HEK293 (cell line): ENCODE results near the gene PALM2AKAP2.

ENCODE experiments used
- CTCF ChIA-PET: fragments of 350-600 bp; formaldehyde crosslinking; extraction: SDS; loops from one replicate; lab custom pipeline; 2021; ENCODE audit warnings: antibody characterized with exemption; lab: Yijun Ruan, JAX
- POLR2A ChIA-PET: fragments of 300-600 bp; formaldehyde crosslinking; extraction: SDS; loops from one replicate; lab custom pipeline; 2020; ENCODE audit warnings: antibody characterized with exemption, inconsistent platforms; lab: Yijun Ruan, JAX
- H3K27ac ChIP-seq: fragments of 200-500 bp; sonication (Bioruptor generic); 2 replicates; pipeline ENCODE4 v1.5.1; 2014; ENCODE audit warnings: low read depth, low read length, control low read depth, inconsistent platforms; ENCODE audit errors: extremely low read depth
- H3K36me3 ChIP-seq, 2 experiments: fragments of 200-500 bp in 1 of 2; sonication (Bioruptor generic) in 1 of 2; 1 replicate in 1 of 2; 2 replicates in 1 of 2; pipeline ENCODE4 v1.5.1; 2014 to 2017; ENCODE audit warnings: inconsistent platforms in 2 of 2, low read length in 2 of 2; ENCODE audit not compliant: control insufficient read depth in 2 of 2, insufficient read depth in 1 of 2
- H3K4me1 ChIP-seq: fragments of 200-500 bp; sonication (Bioruptor generic); 2 replicates; pipeline ENCODE4 v1.5.1; 2014; ENCODE audit warnings: mild to moderate bottlenecking, low read length, inconsistent platforms; ENCODE audit not compliant: control insufficient read depth, insufficient read depth
- H3K4me3 ChIP-seq: 2 replicates; pipeline ENCODE4 v1.5.1; 2011; ENCODE audit warnings: low read depth, mild to moderate bottlenecking, control low read depth, low read length, moderate library complexity
- H3K9me3 ChIP-seq: fragments of 200-500 bp; sonication (Bioruptor generic); 2 replicates; pipeline ENCODE4 v1.5.1; 2014; ENCODE audit warnings: low read depth, low read length, inconsistent platforms; ENCODE audit not compliant: control insufficient read depth, insufficient read depth
- BCL6B ChIP-seq: fragments of 450-650 bp; formaldehyde crosslinking; IDR thresholded peaks from 2 replicates; pipeline ENCODE4 v1.5.1; 2017; ENCODE audit warnings: missing biosample characterization, missing genetic modification characterization
- HOXD13 ChIP-seq: sonication (generic); formaldehyde crosslinking; IDR thresholded peaks from 2 replicates; pipeline ENCODE4 v1.8.0; 2022; ENCODE audit warnings: missing genetic modification reagents, borderline replicate concordance
- PRDM10 ChIP-seq: fragments of 450-650 bp; formaldehyde crosslinking; IDR thresholded peaks from 2 replicates; pipeline ENCODE4 v1.5.1; 2016; ENCODE audit warnings: missing biosample characterization, missing genetic modification characterization
- SCRT2 ChIP-seq: fragments of 450-650 bp; formaldehyde crosslinking; IDR thresholded peaks from 2 replicates; pipeline ENCODE4 v1.5.1; 2016; ENCODE audit warnings: missing biosample characterization, missing genetic modification characterization
- SP3 ChIP-seq: fragments of 450-650 bp; formaldehyde crosslinking; IDR thresholded peaks from 2 replicates; pipeline ENCODE4 v1.5.1; 2016; ENCODE audit warnings: missing biosample characterization, missing genetic modification characterization
- TRIM28 ChIP-seq: IDR thresholded peaks from 2 replicates; pipeline ENCODE4 v1.6.1; 2011; ENCODE audit warnings: low read length, control low read depth, borderline replicate concordance
- ZNF132 ChIP-seq: fragments of 450-650 bp; formaldehyde crosslinking; IDR thresholded peaks from 2 replicates; pipeline ENCODE4 v1.5.1; 2017; ENCODE audit warnings: missing biosample characterization, missing genetic modification characterization, borderline replicate concordance
- ZNF174 ChIP-seq: fragments of 450-650 bp; formaldehyde crosslinking; IDR thresholded peaks from 2 replicates; pipeline ENCODE4 v1.5.0; 2017; ENCODE audit warnings: missing biosample characterization, mild to moderate bottlenecking, missing genetic modification characterization
- ZNF239 ChIP-seq: fragments of 450-650 bp; formaldehyde crosslinking; IDR thresholded peaks from 2 replicates; pipeline ENCODE4 v1.5.1; 2016; ENCODE audit warnings: missing biosample characterization, missing genetic modification characterization
- ZNF391 ChIP-seq: fragments of 450-650 bp; formaldehyde crosslinking; IDR thresholded peaks from 2 replicates; pipeline ENCODE4 v1.5.1; 2016; ENCODE audit warnings: low read depth, missing biosample characterization, missing genetic modification characterization, borderline replicate concordance
- ZNF513 ChIP-seq: fragments of 450-650 bp; IDR thresholded peaks from 2 replicates; pipeline ENCODE4 v1.5.1; 2018; ENCODE audit warnings: missing biosample characterization, missing genetic modification characterization
- ZNF544 ChIP-seq: fragments of 450-650 bp; formaldehyde crosslinking; IDR thresholded peaks from 2 replicates; pipeline ENCODE4 v1.5.0; 2017; ENCODE audit warnings: missing biosample characterization, missing genetic modification characterization
- ZNF561 ChIP-seq: fragments of 450-650 bp; IDR thresholded peaks from 2 replicates; pipeline ENCODE4 v1.5.1; 2018; ENCODE audit warnings: missing biosample characterization, missing genetic modification characterization, borderline replicate concordance
- ZNF580 ChIP-seq: fragments of 450-650 bp; formaldehyde crosslinking; IDR thresholded peaks from 2 replicates; pipeline ENCODE4 v1.5.1; 2016; ENCODE audit warnings: missing biosample characterization, missing genetic modification characterization
- ZNF624 ChIP-seq: fragments of 450-650 bp; formaldehyde crosslinking; IDR thresholded peaks from 2 replicates; pipeline ENCODE4 v1.5.1; 2017; ENCODE audit warnings: missing biosample characterization, missing genetic modification characterization
- TF ChIP-seq, protein P1 (sequence below): fragments of 450-650 bp; formaldehyde crosslinking; conservative IDR thresholded peaks from 2 replicates; pipeline ENCODE4 v1.5.1; 2016; ENCODE audit warnings: low read depth, missing biosample characterization, missing genetic modification characterization

PALM2AKAP2 gene

DNA sequence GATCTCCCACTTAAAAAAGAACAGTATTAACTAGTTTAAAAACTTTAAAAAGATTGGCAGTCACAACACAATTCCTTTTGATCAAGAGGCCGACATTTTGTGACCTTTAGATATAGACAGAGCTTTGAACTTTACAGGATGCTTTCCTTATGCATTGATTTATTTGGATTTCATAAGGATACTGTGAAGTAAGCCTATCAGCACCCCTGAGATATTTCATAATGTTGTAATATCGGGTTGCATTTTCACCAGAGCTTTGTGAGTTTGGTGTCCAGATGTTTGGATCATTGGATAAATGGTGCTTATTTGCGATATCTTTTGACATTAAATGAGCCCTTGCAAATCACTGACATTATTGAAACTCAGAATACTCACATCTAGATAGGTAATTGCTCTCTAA lies 7.7 kb downstream of the PALM2AKAP2 start:
- ChIA-PET POLR2A (no interaction called here), CTCF (interaction anchor here (1.4 kb wide), 1 partner anchor 318 kb away, joined by 3 read pairs; no protein-coding TSS in a partner anchor)
- Histone ChIP-seq H3K4me1 (no peaks in the 10 kb centered on the region), H3K9me3 (no peaks in the 10 kb centered on the region), H3K27ac (no peak overlapping the region), H3K4me3 (no peak overlapping the region), H3K36me3 (no peaks in the 10 kb centered on the region)
- no peak for TF ChIP-seq ZNF561 (tag by site-specific recombination)
- no peak for TF ChIP-seq PRDM10 (tag by site-specific recombination)
- TF ChIP-seq ZNF580 (tag by site-specific recombination) = no peak
- no peak for TF ChIP-seq ZNF544
- TF ChIP-seq ZNF132 (tag by site-specific recombination) = no peak
- TF ChIP-seq ZNF174 (tag by site-specific recombination) = no peak
- no peak for TF ChIP-seq TRIM28
- TF ChIP-seq ZNF391 (tag by site-specific recombination) = no peak
- TF ChIP-seq SP3 (tag by site-specific recombination) = no peak
- TF ChIP-seq, protein P1, sequence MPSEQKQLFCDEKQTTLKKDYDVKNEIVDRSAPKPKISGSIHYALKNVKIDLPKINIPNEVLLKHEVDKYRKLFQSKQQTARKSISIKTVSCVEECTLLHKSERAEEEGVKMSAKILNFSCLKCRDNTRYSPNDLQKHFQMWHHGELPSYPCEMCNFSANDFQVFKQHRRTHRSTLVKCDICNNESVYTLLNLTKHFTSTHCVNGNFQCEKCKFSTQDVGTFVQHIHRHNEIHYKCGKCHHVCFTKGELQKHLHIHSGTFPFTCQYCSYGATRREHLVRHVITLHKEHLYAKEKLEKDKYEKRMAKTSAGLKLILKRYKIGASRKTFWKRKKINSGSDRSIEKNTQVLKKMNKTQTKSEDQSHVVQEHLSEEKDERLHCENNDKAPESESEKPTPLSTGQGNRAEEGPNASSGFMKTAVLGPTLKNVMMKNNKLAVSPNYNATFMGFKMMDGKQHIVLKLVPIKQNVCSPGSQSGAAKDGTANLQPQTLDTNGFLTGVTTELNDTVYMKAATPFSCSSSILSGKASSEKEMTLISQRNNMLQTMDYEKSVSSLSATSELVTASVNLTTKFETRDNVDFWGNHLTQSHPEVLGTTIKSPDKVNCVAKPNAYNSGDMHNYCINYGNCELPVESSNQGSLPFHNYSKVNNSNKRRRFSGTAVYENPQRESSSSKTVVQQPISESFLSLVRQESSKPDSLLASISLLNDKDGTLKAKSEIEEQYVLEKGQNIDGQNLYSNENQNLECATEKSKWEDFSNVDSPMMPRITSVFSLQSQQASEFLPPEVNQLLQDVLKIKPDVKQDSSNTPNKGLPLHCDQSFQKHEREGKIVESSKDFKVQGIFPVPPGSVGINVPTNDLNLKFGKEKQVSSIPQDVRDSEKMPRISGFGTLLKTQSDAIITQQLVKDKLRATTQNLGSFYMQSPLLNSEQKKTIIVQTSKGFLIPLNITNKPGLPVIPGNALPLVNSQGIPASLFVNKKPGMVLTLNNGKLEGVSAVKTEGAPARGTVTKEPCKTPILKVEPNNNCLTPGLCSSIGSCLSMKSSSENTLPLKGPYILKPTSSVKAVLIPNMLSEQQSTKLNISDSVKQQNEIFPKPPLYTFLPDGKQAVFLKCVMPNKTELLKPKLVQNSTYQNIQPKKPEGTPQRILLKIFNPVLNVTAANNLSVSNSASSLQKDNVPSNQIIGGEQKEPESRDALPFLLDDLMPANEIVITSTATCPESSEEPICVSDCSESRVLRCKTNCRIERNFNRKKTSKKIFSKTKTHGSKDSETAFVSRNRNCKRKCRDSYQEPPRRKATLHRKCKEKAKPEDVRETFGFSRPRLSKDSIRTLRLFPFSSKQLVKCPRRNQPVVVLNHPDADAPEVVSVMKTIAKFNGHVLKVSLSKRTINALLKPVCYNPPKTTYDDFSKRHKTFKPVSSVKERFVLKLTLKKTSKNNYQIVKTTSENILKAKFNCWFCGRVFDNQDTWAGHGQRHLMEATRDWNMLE (tag by site-specific recombination) = no peak
- TF ChIP-seq SCRT2 = no peak
- no peak for TF ChIP-seq ZNF513 (tag by site-specific recombination)
- no peak for TF ChIP-seq ZNF624

GRCh38 chr9:109789556-109789955 lies 9.6 kb downstream of the PALM2AKAP2 start:
- Histone ChIP-seq H3K4me3 (no peak overlapping the region), H3K36me3 (no peaks in the 10 kb centered on the region), H3K4me1 (no peaks in the 10 kb centered on the region), H3K27ac (no peak overlapping the region), H3K9me3 (no peaks in the 10 kb centered on the region)
- ChIA-PET CTCF (no interaction called here), POLR2A (interaction anchor here (0.7 kb wide), 1 partner anchor 208 kb away, joined by 3 read pairs; no protein-coding TSS in a partner anchor)
- TF ChIP-seq HOXD13 (CRISPR knock-in tag) = no peak
- TF ChIP-seq ZNF239 (tag by site-specific recombination) = no peak
- TF ChIP-seq PRDM10 (tag by site-specific recombination) = no peak
- TF ChIP-seq BCL6B (tag by site-specific recombination) = no peak
